OCI-LY7 (cell line): ENCODE data around the gene ATP9A. TPM values are rescaled to one million over a fixed set of nuclear protein-coding genes. Genes with fewer than 3 reads are reported as not detected.
A peak's percentile ranks its signal among the peaks of the same experiment; 100 is the strongest.

ENCODE experiments used
- BruUV-seq: library from RNA; stranded (reverse); fragments of 400-500 nt; replicated peaks from 2 replicates; lab custom pipeline; 2021; lab: Mats Ljungman, UMichigan
- CTCF ChIA-PET: fragments of 300-600 bp; sonication (Branson Sonifier 250); formaldehyde crosslinking; loops from one replicate; lab custom pipeline; 2022; ENCODE audit warnings: antibody characterized with exemption; ENCODE audit not compliant: unreplicated experiment; lab: Charles Lee
- POLR2A ChIA-PET: fragments of 300-600 bp; sonication (Branson Sonifier 250); formaldehyde crosslinking; loops from one replicate; lab custom pipeline; 2022; ENCODE audit warnings: antibody characterized with exemption; lab: Charles Lee
- DNase-seq: peaks from one replicate; pipeline ENCODE4 v3.0.0-alpha.2; 2015; ENCODE audit warnings: low spot score
- H2AFZ ChIP-seq: fragments of 200-600 bp; sonication (generic), shearing (Covaris generic); 2 replicates; pipeline ENCODE4 v1.6.1; 2014; ENCODE audit warnings: mild to moderate bottlenecking, antibody characterized with exemption, low read length, moderate library complexity
- H3K27ac ChIP-seq: fragments of 200-600 bp; sonication (generic); 2 replicates; pipeline ENCODE4 v1.5.1; 2014; ENCODE audit warnings: mixed run types, low read depth, mild to moderate bottlenecking, moderate library complexity, low read length, inconsistent platforms; ENCODE audit not compliant: poor library complexity, severe bottlenecking
- H3K36me3 ChIP-seq: fragments of 200-600 bp; sonication (generic); 2 replicates; pipeline ENCODE4 v1.6.1; 2014; ENCODE audit warnings: mild to moderate bottlenecking, antibody characterized with exemption, low read length, moderate library complexity, mixed read lengths; ENCODE audit not compliant: insufficient read depth
- H3K4me1 ChIP-seq: fragments of 200-600 bp; sonication (generic); 2 replicates; pipeline ENCODE4 v1.5.1; 2014; ENCODE audit warnings: mild to moderate bottlenecking, low read length; ENCODE audit not compliant: insufficient read depth, poor library complexity, severe bottlenecking
- H3K4me2 ChIP-seq: fragments of 200-600 bp; sonication (generic); 2 replicates; pipeline ENCODE4 v1.6.1; 2014; ENCODE audit warnings: mild to moderate bottlenecking, low read length
- H3K4me3 ChIP-seq: fragments of 200-600 bp; sonication (generic); 2 replicates; pipeline ENCODE4 v1.5.1; 2014; ENCODE audit warnings: mild to moderate bottlenecking, low read depth, low read length; ENCODE audit not compliant: poor library complexity, severe bottlenecking
- H3K79me2 ChIP-seq: fragments of 200-600 bp; sonication (generic); 2 replicates; pipeline ENCODE4 v1.6.1; 2016; ENCODE audit warnings: low read depth, mild to moderate bottlenecking, low read length, moderate library complexity, mixed read lengths; ENCODE audit not compliant: insufficient read depth
- H3K9me2 ChIP-seq: fragments of 200-600 bp; sonication (generic); 2 replicates; pipeline ENCODE4 v1.6.1; 2016; ENCODE audit warnings: mild to moderate bottlenecking, low read length, mixed read lengths; ENCODE audit not compliant: insufficient read depth
- H3K9me3 ChIP-seq: fragments of 200-600 bp; sonication (generic); 2 replicates; pipeline ENCODE4 v1.6.1; 2014; ENCODE audit warnings: mild to moderate bottlenecking, mixed run types, low read length, mixed read lengths
- H4K20me1 ChIP-seq: fragments of 200-600 bp; sonication (generic); 2 replicates; pipeline ENCODE4 v1.6.1; 2014; ENCODE audit warnings: mild to moderate bottlenecking, antibody characterized with exemption, low read length, moderate library complexity, mixed read lengths; ENCODE audit not compliant: insufficient read depth
- EZH2phosphoT487 ChIP-seq: fragments of 200-600 bp; sonication (generic); IDR thresholded peaks from 2 replicates; pipeline ENCODE4 v1.6.1; 2018; ENCODE audit warnings: low read depth, borderline replicate concordance, mild to moderate bottlenecking, mixed run types, antibody characterized with exemption, low read length, moderate library complexity, mixed read lengths
- intact Hi-C: fragments of 100-400 bp; cut with micrococcal nuclease; formaldehyde crosslinking; loops from one replicate; pipeline ENCODE4 v1.10.0; 2022; ENCODE audit not compliant: unreplicated experiment
- total RNA-seq, 2 experiments: library from RNA; depleted of rRNA in 1 of 2; stranded (reverse); fragments of >200 nt in 1 of 2; shearing (Covaris generic) in 1 of 2; gene quantifications; 2 replicates each; pipeline ENCODE4 v1.2.3, GENCODE V29; 2014 to 2022
- TF ChIP-seq, protein P1 (sequence below): fragments of 200-600 bp; sonication (generic); conservative IDR thresholded peaks from 2 replicates; pipeline ENCODE4 v1.5.1; 2014; ENCODE audit warnings: mild to moderate bottlenecking, antibody characterized with exemption, low read length, moderate library complexity, mixed read lengths

The ATP9A gene
- total RNA-seq, 2 experiments from 2014 or later, result 0.67 to 0.85 TPM

DNA sequence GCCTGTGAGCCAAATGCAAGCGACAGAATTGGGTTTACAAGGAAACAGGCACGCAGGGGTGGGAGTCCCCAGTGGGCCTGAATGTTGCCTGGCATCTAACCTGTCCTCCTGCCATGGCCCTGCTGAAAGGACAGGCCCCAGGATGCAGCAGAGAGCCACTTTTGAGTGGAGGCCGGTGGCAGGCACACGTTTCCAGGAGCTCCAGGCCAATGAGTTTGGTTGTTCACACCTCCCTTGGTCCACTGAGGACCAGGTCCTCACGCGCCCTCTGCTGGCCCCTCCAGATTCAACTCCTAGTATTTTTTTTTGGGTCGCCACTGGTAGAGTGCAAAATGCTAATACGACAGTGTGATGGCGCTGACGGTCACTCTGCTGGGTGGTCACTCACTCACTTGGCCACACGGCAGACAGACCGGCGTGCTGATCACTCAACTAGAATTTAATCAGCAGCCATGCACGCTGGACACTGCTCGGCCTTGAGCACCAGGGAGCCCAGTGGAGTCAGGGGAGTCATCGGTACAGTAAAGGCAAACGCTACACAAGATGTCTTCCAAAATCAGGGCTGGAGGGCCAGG, 143.9 kb downstream of the ATP9A start:
- POLR2A ChIA-PET, result interaction anchor here (0.6 to 1.3 kb wide), 2 partner anchors 29 to 245 kb away, joined by 3 read pairs; no protein-coding TSS in a partner anchor
- no peak overlapping the region for H3K4me3 ChIP-seq
- no peaks in the 10 kb centered on the region for H3K36me3 ChIP-seq
- H3K9me2 ChIP-seq, result no peaks in the 10 kb centered on the region
- peak overlapping the region; percentile 33 for H3K4me2 ChIP-seq
- peak overlapping the region; percentile 93 for H2AFZ ChIP-seq
- no peaks in the 10 kb centered on the region for H3K9me3 ChIP-seq
- no peak for TF ChIP-seq EZH2phosphoT487
- TF ChIP-seq, protein P1, sequence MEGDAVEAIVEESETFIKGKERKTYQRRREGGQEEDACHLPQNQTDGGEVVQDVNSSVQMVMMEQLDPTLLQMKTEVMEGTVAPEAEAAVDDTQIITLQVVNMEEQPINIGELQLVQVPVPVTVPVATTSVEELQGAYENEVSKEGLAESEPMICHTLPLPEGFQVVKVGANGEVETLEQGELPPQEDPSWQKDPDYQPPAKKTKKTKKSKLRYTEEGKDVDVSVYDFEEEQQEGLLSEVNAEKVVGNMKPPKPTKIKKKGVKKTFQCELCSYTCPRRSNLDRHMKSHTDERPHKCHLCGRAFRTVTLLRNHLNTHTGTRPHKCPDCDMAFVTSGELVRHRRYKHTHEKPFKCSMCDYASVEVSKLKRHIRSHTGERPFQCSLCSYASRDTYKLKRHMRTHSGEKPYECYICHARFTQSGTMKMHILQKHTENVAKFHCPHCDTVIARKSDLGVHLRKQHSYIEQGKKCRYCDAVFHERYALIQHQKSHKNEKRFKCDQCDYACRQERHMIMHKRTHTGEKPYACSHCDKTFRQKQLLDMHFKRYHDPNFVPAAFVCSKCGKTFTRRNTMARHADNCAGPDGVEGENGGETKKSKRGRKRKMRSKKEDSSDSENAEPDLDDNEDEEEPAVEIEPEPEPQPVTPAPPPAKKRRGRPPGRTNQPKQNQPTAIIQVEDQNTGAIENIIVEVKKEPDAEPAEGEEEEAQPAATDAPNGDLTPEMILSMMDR, result peak; percentile 90
- CTCF ChIA-PET, result interaction anchor here (0.5 kb wide), 2 partner anchors 26 to 259 kb away, joined by 3 read pairs; no protein-coding TSS in a partner anchor
- peak; percentile 89 for DNase-seq
- no peaks in the 10 kb centered on the region for H4K20me1 ChIP-seq
- intact Hi-C loops, result loop anchor here (1.0 kb wide), 2 partner anchors 252 to 637 kb away; no protein-coding TSS in a partner anchor
- no TSS peak for BruUV-seq
- H3K4me1 ChIP-seq, result peaks cover 21% of the 10 kb centered on the region
- no peak overlapping the region for H3K27ac ChIP-seq
- no peaks in the 10 kb centered on the region for H3K79me2 ChIP-seq

DNA sequence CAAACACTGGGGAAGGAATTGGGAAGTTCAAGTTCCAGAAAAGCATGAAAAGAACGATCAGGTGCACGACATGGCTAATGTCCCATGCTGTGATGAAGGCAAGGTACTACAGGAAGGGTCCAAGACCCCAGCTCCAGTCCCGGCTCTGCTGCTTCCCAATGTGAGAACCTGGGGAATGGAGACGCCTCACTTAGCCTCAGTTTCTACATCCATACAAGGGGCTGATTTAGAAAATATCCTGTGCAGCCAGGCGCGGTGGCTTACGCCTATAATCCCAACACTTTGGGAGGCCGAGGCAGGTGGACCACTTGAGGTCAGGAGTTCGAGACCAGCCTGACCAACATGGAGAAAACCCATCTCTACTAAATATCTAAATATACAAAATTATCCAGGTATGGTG, 144.9 kb downstream of the ATP9A start:
- TF ChIP-seq, protein P1, result no peak
- no peak for TF ChIP-seq EZH2phosphoT487
- Histone ChIP-seq H3K4me2 (no peak overlapping the region), H2AFZ (no peak overlapping the region), H3K4me1 (peaks cover 25% of the 10 kb centered on the region), H3K27ac (no peak overlapping the region), H3K4me3 (no peak overlapping the region), H3K9me3 (no peaks in the 10 kb centered on the region), H4K20me1 (no peaks in the 10 kb centered on the region), H3K79me2 (no peaks in the 10 kb centered on the region), H3K36me3 (no peaks in the 10 kb centered on the region), H3K9me2 (no peaks in the 10 kb centered on the region)
- CTCF ChIA-PET, result no interaction called here
- intact Hi-C loops, result no loop called here
- POLR2A ChIA-PET, result interaction anchor here (0.6 to 1.3 kb wide), 3 partner anchors 28 to 507 kb away, joined by 3 to 4 read pairs (median 3); no protein-coding TSS in a partner anchor
- no peak for DNase-seq
- no TSS peak for BruUV-seq
